ENCODE data around the gene FGF3.

- TF ChIP-seq, protein P1, sequence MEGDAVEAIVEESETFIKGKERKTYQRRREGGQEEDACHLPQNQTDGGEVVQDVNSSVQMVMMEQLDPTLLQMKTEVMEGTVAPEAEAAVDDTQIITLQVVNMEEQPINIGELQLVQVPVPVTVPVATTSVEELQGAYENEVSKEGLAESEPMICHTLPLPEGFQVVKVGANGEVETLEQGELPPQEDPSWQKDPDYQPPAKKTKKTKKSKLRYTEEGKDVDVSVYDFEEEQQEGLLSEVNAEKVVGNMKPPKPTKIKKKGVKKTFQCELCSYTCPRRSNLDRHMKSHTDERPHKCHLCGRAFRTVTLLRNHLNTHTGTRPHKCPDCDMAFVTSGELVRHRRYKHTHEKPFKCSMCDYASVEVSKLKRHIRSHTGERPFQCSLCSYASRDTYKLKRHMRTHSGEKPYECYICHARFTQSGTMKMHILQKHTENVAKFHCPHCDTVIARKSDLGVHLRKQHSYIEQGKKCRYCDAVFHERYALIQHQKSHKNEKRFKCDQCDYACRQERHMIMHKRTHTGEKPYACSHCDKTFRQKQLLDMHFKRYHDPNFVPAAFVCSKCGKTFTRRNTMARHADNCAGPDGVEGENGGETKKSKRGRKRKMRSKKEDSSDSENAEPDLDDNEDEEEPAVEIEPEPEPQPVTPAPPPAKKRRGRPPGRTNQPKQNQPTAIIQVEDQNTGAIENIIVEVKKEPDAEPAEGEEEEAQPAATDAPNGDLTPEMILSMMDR (IDR thresholded peaks at IDR 0.05; ENCODE audit: poor library complexity, severe bottlenecking), result no peak
- no peak for TF ChIP-seq TAF1 (IDR thresholded peaks at IDR 0.05; ENCODE audit: low read depth)
- TF ChIP-seq EZH2 (IDR thresholded peaks at IDR 0.05; ENCODE audit: borderline replicate concordance, insufficient read depth, low read length, poor library complexity, severe bottlenecking), result peak; percentile 75
- no peak for TF ChIP-seq POLR2AphosphoS5 (IDR thresholded peaks at IDR 0.05)
- no peak for TF ChIP-seq SMC3 (conservative IDR thresholded peaks at IDR 0.05; ENCODE audit: poor library complexity)
- TF ChIP-seq, protein P2, sequence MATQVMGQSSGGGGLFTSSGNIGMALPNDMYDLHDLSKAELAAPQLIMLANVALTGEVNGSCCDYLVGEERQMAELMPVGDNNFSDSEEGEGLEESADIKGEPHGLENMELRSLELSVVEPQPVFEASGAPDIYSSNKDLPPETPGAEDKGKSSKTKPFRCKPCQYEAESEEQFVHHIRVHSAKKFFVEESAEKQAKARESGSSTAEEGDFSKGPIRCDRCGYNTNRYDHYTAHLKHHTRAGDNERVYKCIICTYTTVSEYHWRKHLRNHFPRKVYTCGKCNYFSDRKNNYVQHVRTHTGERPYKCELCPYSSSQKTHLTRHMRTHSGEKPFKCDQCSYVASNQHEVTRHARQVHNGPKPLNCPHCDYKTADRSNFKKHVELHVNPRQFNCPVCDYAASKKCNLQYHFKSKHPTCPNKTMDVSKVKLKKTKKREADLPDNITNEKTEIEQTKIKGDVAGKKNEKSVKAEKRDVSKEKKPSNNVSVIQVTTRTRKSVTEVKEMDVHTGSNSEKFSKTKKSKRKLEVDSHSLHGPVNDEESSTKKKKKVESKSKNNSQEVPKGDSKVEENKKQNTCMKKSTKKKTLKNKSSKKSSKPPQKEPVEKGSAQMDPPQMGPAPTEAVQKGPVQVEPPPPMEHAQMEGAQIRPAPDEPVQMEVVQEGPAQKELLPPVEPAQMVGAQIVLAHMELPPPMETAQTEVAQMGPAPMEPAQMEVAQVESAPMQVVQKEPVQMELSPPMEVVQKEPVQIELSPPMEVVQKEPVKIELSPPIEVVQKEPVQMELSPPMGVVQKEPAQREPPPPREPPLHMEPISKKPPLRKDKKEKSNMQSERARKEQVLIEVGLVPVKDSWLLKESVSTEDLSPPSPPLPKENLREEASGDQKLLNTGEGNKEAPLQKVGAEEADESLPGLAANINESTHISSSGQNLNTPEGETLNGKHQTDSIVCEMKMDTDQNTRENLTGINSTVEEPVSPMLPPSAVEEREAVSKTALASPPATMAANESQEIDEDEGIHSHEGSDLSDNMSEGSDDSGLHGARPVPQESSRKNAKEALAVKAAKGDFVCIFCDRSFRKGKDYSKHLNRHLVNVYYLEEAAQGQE (IDR thresholded peaks at IDR 0.05; ENCODE audit: borderline replicate concordance), result no peak
These were observed at the start of gene FGF3 for GRCh38 chr11:69818603-69819441.

All from neural cell (in vitro differentiated cells).